ENCODE measurements around the gene NRTN.

DNA sequence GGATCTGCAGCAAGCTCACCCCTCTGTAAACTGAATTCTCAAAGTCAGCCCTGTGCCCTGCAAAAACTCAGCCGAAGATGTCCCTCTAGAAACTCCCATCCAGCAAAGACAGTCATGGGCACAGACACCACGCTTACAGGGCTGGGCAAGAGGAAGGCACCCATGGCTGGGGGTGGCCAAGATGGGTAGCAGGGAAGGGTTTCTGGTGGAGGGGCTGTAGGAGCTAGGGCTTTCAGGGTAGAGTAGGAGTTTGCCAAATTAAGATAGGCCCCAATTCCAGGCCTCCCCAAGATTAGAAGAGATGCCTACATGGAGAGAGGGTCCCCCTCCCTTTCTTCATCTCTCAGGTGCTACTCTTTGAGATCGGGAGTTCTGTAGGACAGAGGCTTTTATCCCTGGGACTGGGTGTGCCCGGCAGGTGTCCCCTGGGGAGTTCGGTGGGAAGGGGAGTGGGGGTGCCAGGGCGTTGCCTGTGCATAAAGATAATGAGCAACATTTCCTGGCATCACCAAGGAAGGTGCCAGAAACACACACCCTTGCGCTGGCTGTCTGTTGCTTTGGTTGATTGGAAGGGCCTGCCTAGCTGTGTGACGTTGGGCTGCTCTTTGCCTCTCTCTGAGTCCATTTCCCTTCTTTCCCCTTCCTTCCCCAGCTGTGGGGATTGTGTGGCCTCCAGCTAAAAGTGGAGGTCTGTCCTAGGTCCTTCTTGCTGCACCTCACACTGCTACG, 9.4 kb downstream of the NRTN start:
- TF ChIP-seq, protein P1, sequence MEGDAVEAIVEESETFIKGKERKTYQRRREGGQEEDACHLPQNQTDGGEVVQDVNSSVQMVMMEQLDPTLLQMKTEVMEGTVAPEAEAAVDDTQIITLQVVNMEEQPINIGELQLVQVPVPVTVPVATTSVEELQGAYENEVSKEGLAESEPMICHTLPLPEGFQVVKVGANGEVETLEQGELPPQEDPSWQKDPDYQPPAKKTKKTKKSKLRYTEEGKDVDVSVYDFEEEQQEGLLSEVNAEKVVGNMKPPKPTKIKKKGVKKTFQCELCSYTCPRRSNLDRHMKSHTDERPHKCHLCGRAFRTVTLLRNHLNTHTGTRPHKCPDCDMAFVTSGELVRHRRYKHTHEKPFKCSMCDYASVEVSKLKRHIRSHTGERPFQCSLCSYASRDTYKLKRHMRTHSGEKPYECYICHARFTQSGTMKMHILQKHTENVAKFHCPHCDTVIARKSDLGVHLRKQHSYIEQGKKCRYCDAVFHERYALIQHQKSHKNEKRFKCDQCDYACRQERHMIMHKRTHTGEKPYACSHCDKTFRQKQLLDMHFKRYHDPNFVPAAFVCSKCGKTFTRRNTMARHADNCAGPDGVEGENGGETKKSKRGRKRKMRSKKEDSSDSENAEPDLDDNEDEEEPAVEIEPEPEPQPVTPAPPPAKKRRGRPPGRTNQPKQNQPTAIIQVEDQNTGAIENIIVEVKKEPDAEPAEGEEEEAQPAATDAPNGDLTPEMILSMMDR (IDR thresholded peaks at IDR 0.05) = no peak
- TF ChIP-seq POLR2AphosphoS5 (IDR thresholded peaks at IDR 0.05) = no peak

Measured in breast epithelium (tissue), 3 donors.